Panc1 (cell line): Measurements from ENCODE around the gene WDR73. TPM values are rescaled to one million over a fixed set of nuclear protein-coding genes. Genes with fewer than 3 reads are reported as not detected.

Experiments used
- ATAC-seq: fragments of 200-7000 bp; cut with Tn5 transposase; 2 replicates; pipeline ENCODE4 v1.9.1; 2020; ENCODE audit warnings: mild to moderate bottlenecking, moderate library complexity
- BruUV-seq: library from RNA; stranded (reverse); fragments of 400-500 nt; replicated peaks from 2 replicates; lab custom pipeline; 2021; lab: Mats Ljungman, UMichigan
- CTCF ChIA-PET: fragments of 300-600 bp; sonication (Branson Sonifier 250); formaldehyde crosslinking; loops from one replicate; lab custom pipeline; 2022; ENCODE audit warnings: antibody characterized with exemption; lab: Charles Lee
- POLR2A ChIA-PET: fragments of 300-600 bp; sonication (Branson Sonifier 250); formaldehyde crosslinking; loops from one replicate; lab custom pipeline; 2022; ENCODE audit warnings: antibody characterized with exemption; lab: Charles Lee
- DNase-seq: peaks from one replicate; pipeline ENCODE4 v3.0.0-alpha.2; 2010; ENCODE audit warnings: low read depth, low spot score
- H3K27ac ChIP-seq: 2 replicates; pipeline ENCODE4 v1.5.1; 2011; ENCODE audit warnings: mild to moderate bottlenecking, low read length, inconsistent platforms
- H3K27me3 ChIP-seq: fragments of 200-500 bp; sonication (Bioruptor generic); 2 replicates; pipeline ENCODE4 v1.6.0; 2014; ENCODE audit warnings: low read length, inconsistent platforms; ENCODE audit not compliant: control insufficient read depth, insufficient read depth
- H3K36me3 ChIP-seq: fragments of 200-500 bp; sonication (Bioruptor generic); 2 replicates; pipeline ENCODE4 v1.5.1; 2014; ENCODE audit warnings: inconsistent platforms, mild to moderate bottlenecking, low read length, moderate library complexity; ENCODE audit not compliant: control insufficient read depth, insufficient read depth
- H3K4me1 ChIP-seq: 2 replicates; pipeline ENCODE4 v1.5.1; 2011; ENCODE audit warnings: inconsistent platforms, mild to moderate bottlenecking, low read length, moderate library complexity; ENCODE audit not compliant: control insufficient read depth, insufficient read depth
- H3K4me3 ChIP-seq, 2 experiments: 2 replicates each; pipeline ENCODE4 v1.5.1; 2011 to 2012; ENCODE audit warnings: low read depth in 2 of 2, low read length in 2 of 2, mild to moderate bottlenecking in 2 of 2, inconsistent platforms in 1 of 2, moderate library complexity in 1 of 2
- H3K9me3 ChIP-seq: fragments of 200-500 bp; sonication (Bioruptor generic); 2 replicates; pipeline ENCODE4 v1.5.1; 2014; ENCODE audit warnings: low read depth, mild to moderate bottlenecking, inconsistent platforms, low read length, moderate library complexity; ENCODE audit not compliant: control insufficient read depth, insufficient read depth
- CTCF ChIP-seq: fragments of 450-650 bp; IDR thresholded peaks from 2 replicates; pipeline ENCODE4 v1.5.1; 2017; ENCODE audit warnings: mild to moderate bottlenecking
- POLR2AphosphoS5 ChIP-seq: IDR thresholded peaks from 2 replicates; pipeline ENCODE4 v1.6.1; 2012; ENCODE audit warnings: mild to moderate bottlenecking, low read depth, low read length, moderate library complexity
- SIN3A ChIP-seq: IDR thresholded peaks from 2 replicates; pipeline ENCODE4 v1.6.1; 2012; ENCODE audit warnings: low read depth, mild to moderate bottlenecking, low read length, moderate library complexity, borderline replicate concordance; ENCODE audit not compliant: insufficient read depth
- TCF7L2 ChIP-seq: IDR thresholded peaks from 2 replicates; pipeline ENCODE4 v1.6.1; 2011; ENCODE audit warnings: mild to moderate bottlenecking, low read depth, low read length, inconsistent platforms
- in situ Hi-C: cut with HindIII; loops from 2 replicates; pipeline ENCODE4 v1.10.0; 2016; ENCODE audit warnings: low sequenced_read_pairs, low pct_unique_long_range_greater_than_20kb
- intact Hi-C: fragments of 100-400 bp; cut with micrococcal nuclease; formaldehyde crosslinking; loops from one replicate; pipeline ENCODE4 v1.10.0; 2022; ENCODE audit not compliant: unreplicated experiment
- total RNA-seq: library from RNA; stranded (reverse); gene quantifications from one replicate; pipeline ENCODE4 v1.2.1, GENCODE V29; 2021; ENCODE audit not compliant: unreplicated experiment
- TF ChIP-seq, protein P1 (sequence below), 2 experiments: IDR thresholded peaks; 2 replicates each; pipeline ENCODE4 v1.6.1; 2011 to 2012; ENCODE audit warnings: low read depth in 2 of 2, control low read depth in 1 of 2, low read length in 1 of 2, mild to moderate bottlenecking in 1 of 2, moderate library complexity in 1 of 2; ENCODE audit not compliant: insufficient read depth in 1 of 2

Gene WDR73
- total RNA-seq, 1 experiment from 2014 or later, result 39.0 TPM

DNA sequence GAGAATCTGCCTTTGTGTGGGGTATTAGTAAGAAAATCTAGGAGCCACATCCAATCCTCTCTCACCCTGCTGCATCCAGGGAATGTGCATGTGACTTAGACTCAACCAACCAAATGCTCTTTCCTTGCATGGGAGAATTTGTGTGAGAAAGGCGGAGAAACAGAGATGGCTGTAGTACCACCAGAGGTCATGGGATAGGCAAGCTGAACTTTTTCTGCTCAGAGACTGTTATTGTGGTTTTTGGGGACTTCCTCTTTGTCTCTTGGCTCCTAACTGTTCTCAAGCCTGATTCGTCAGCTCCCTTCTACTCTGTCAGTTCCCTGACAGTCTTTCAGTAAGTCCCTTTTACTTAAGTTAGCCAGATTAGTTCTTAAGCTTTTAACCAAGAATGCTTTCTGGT is 55.8 kb downstream of the WDR73 start:
- no peak for ATAC-seq

GRCh38 chr15:84597296-84597695 is 56.8 kb downstream of the WDR73 start:
- POLR2A ChIA-PET, result no interaction called here
- in situ Hi-C loops, result no loop called here
- no peak for TF ChIP-seq TCF7L2
- TF ChIP-seq POLR2AphosphoS5, result no peak
- no peak for TF ChIP-seq CTCF
- no peak for TF ChIP-seq SIN3A
- TF ChIP-seq, protein P1, sequence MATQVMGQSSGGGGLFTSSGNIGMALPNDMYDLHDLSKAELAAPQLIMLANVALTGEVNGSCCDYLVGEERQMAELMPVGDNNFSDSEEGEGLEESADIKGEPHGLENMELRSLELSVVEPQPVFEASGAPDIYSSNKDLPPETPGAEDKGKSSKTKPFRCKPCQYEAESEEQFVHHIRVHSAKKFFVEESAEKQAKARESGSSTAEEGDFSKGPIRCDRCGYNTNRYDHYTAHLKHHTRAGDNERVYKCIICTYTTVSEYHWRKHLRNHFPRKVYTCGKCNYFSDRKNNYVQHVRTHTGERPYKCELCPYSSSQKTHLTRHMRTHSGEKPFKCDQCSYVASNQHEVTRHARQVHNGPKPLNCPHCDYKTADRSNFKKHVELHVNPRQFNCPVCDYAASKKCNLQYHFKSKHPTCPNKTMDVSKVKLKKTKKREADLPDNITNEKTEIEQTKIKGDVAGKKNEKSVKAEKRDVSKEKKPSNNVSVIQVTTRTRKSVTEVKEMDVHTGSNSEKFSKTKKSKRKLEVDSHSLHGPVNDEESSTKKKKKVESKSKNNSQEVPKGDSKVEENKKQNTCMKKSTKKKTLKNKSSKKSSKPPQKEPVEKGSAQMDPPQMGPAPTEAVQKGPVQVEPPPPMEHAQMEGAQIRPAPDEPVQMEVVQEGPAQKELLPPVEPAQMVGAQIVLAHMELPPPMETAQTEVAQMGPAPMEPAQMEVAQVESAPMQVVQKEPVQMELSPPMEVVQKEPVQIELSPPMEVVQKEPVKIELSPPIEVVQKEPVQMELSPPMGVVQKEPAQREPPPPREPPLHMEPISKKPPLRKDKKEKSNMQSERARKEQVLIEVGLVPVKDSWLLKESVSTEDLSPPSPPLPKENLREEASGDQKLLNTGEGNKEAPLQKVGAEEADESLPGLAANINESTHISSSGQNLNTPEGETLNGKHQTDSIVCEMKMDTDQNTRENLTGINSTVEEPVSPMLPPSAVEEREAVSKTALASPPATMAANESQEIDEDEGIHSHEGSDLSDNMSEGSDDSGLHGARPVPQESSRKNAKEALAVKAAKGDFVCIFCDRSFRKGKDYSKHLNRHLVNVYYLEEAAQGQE (IDR thresholded peaks at IDR 0.05; ENCODE audit: insufficient read depth in 1 of 2, low read depth in 2 of 2, low read length in 1 of 2), result no peak
- Histone ChIP-seq H3K4me1 (0 out of 2 replicates have a peak, but pooled peaks cover 3% of the 10 kb centered on the region), H3K27me3 (no peaks in the 10 kb centered on the region), H3K27ac (no peak overlapping the region), H3K9me3 (no peaks in the 10 kb centered on the region), H3K36me3 (no peaks in the 10 kb centered on the region), H3K4me3 (no peak overlapping the region)
- intact Hi-C loops, result no loop called here
- ATAC-seq (no peak), DNase-seq (no peak)
- CTCF ChIA-PET, result interaction anchor here (0.7 kb wide), 1 partner anchor 236 kb away, joined by 3 read pairs; no protein-coding TSS in a partner anchor
- no TSS peak for BruUV-seq

More for the DNA sequence above, 55.8 kb downstream of the WDR73 start:
- POLR2A ChIA-PET, result interaction anchor here (0.6 kb wide), 1 partner anchor 32 kb away, joined by 7 read pairs; no protein-coding TSS in a partner anchor
- Histone ChIP-seq H3K27ac (no peak overlapping the region), H3K4me3 (no peak overlapping the region), H3K27me3 (no peaks in the 10 kb centered on the region), H3K36me3 (no peaks in the 10 kb centered on the region), H3K4me1 (0 out of 2 replicates have a peak, but pooled peaks cover 3% of the 10 kb centered on the region), H3K9me3 (no peaks in the 10 kb centered on the region)
- TF ChIP-seq TCF7L2 (no peak), SIN3A (no peak), CTCF (no peak), POLR2AphosphoS5 (no peak)
- TF ChIP-seq, protein P1 (IDR thresholded peaks at IDR 0.05; ENCODE audit: insufficient read depth in 1 of 2, low read depth in 2 of 2, low read length in 1 of 2), result no peak
- no TSS peak for BruUV-seq
- DNase-seq, result no peak
- CTCF ChIA-PET, result interaction anchor here (0.5 to 1.8 kb wide), 3 partner anchors 9 to 39 kb away, joined by 5 to 8 read pairs (median 6); no protein-coding TSS in a partner anchor
- intact Hi-C loops (loop anchor here (2.0 kb wide), 1 partner anchor 41 kb away; no protein-coding TSS in a partner anchor), in situ Hi-C loops (no loop called here)
